HCT116 (cell line): ENCODE results near the gene WWOX. TPM values are rescaled to one million over a fixed set of nuclear protein-coding genes. Genes with fewer than 3 reads are reported as not detected.

Experiments used
- ATAC-seq: fragments of 200-7000 bp; cut with Tn5 transposase; 2 replicates; pipeline ENCODE4 v1.9.1; 2020; ENCODE audit warnings: mild to moderate bottlenecking, moderate library complexity
- BruUV-seq: library from RNA; stranded (reverse); fragments of 400-500 nt; replicated peaks from 2 replicates; lab custom pipeline; 2021; lab: Mats Ljungman, UMichigan
- CTCF ChIA-PET: fragments of 300-600 bp; sonication (Branson Sonifier 250); formaldehyde crosslinking; loops from one replicate; lab custom pipeline; 2021; ENCODE audit warnings: antibody characterized with exemption; lab: Charles Lee
- POLR2A ChIA-PET: fragments of 300-600, 350-600 bp; sonication (Branson Sonifier 250); formaldehyde crosslinking; loops from one replicate; lab custom pipeline; 2021; ENCODE audit warnings: antibody characterized with exemption; lab: Charles Lee
- RAD21 ChIA-PET, 2 experiments: fragments of 300-600 bp; sonication (Branson Sonifier 250); formaldehyde crosslinking; loops; one replicate each; lab custom pipeline; 2023; ENCODE audit warnings: low total read pairs in 2 of 2; ENCODE audit not compliant: uncharacterized antibody in 2 of 2, unreplicated experiment in 2 of 2, low non-redundant PET in 1 of 2; lab: Charles Lee
- DNase-seq: peaks from one replicate; pipeline ENCODE4 v3.0.0-alpha.2; 2010; ENCODE audit warnings: low read depth, low spot score
- H2AFZ ChIP-seq: fragments of 200-600 bp; shearing (Covaris generic), sonication (generic); 2 replicates; pipeline ENCODE4 v1.6.1; 2017; ENCODE audit warnings: low read depth, mixed run types, mixed read lengths, antibody characterized with exemption, low read length; ENCODE audit not compliant: poor library complexity, severe bottlenecking
- H3K27ac ChIP-seq: 2 replicates; pipeline ENCODE4 v1.5.1; 2012; ENCODE audit warnings: low read depth, low read length
- H3K27me3 ChIP-seq: fragments of 200-600 bp; sonication (generic); 2 replicates; pipeline ENCODE4 v1.6.1; 2016; ENCODE audit warnings: mixed run types, low read length, mixed read lengths; ENCODE audit not compliant: insufficient read depth
- H3K36me3 ChIP-seq, 2 experiments: fragments of 200-500 bp in 1 of 2; fragments of 200-600 bp in 1 of 2; sonication (Bioruptor generic) in 1 of 2; sonication (generic) in 1 of 2; 2 replicates each; pipeline versions ENCODE4 v1.5.1 to v1.6.1; 2014 to 2016; ENCODE audit warnings: low read length in 2 of 2, inconsistent platforms in 1 of 2, mixed read lengths in 1 of 2, mixed run types in 1 of 2; ENCODE audit not compliant: insufficient read depth in 2 of 2, control insufficient read depth in 1 of 2
- H3K4me1 ChIP-seq, 2 experiments: fragments of 200-600 bp in 1 of 2; sonication (generic) in 1 of 2; 2 replicates each; pipeline versions ENCODE4 v1.5.1 to v1.6.1; 2012 to 2017; ENCODE audit warnings: low read length in 2 of 2, inconsistent platforms in 1 of 2, mild to moderate bottlenecking in 1 of 2, mixed read lengths in 1 of 2, mixed run types in 1 of 2, moderate library complexity in 1 of 2; ENCODE audit not compliant: insufficient read depth in 2 of 2, control insufficient read depth in 1 of 2
- H3K4me2 ChIP-seq: fragments of 200-600 bp; sonication (generic); 2 replicates; pipeline ENCODE4 v1.6.1; 2017; ENCODE audit warnings: mixed run types, low read length, mixed read lengths
- H3K4me3 ChIP-seq, 2 experiments: fragments of 200-600 bp in 1 of 2; sonication (generic) in 1 of 2; replicated peaks in 1 of 2; 2 replicates each; pipeline ENCODE4 v1.5.1; 2011 to 2016; ENCODE audit warnings: low read length in 2 of 2, control low read depth in 1 of 2, low read depth in 1 of 2, mild to moderate bottlenecking in 1 of 2, mixed read lengths in 1 of 2, mixed run types in 1 of 2
- H3K79me2 ChIP-seq: fragments of 200-600 bp; sonication (generic); 2 replicates; pipeline ENCODE4 v1.6.1; 2017; ENCODE audit warnings: mild to moderate bottlenecking, mixed run types, low read length, moderate library complexity, mixed read lengths; ENCODE audit not compliant: insufficient read depth
- H3K9ac ChIP-seq: fragments of 200-600 bp; sonication (generic); 2 replicates; pipeline ENCODE4 v1.6.1; 2016; ENCODE audit warnings: low read length, mixed read lengths
- H3K9me2 ChIP-seq: fragments of 200-600 bp; sonication (generic), shearing (Covaris generic); 2 replicates; pipeline ENCODE4 v1.6.1; 2017; ENCODE audit warnings: mixed run types, mild to moderate bottlenecking, moderate library complexity; ENCODE audit not compliant: insufficient read depth
- H3K9me3 ChIP-seq, 2 experiments: fragments of 200-500 bp in 1 of 2; fragments of 200-600 bp in 1 of 2; sonication (Bioruptor generic) in 1 of 2; sonication (generic) in 1 of 2; 2 replicates each; pipeline ENCODE4 v1.6.1; 2014 to 2017; ENCODE audit warnings: low read length in 2 of 2, mixed read lengths in 2 of 2, inconsistent platforms in 1 of 2, low read depth in 1 of 2, mild to moderate bottlenecking in 1 of 2, mixed run types in 1 of 2, moderate library complexity in 1 of 2; ENCODE audit not compliant: control insufficient read depth in 1 of 2, insufficient read depth in 1 of 2
- H4K20me1 ChIP-seq: fragments of 200-600 bp; sonication (generic), shearing (Covaris generic); 2 replicates; pipeline ENCODE4 v1.6.1; 2017; ENCODE audit warnings: mixed run types, mild to moderate bottlenecking, moderate library complexity; ENCODE audit not compliant: insufficient read depth
- ATF3 ChIP-seq: IDR thresholded peaks from 2 replicates; pipeline ENCODE4 v1.6.1; 2012
- CBX3 ChIP-seq: IDR thresholded peaks from 2 replicates; pipeline ENCODE4 v1.6.1; 2012; ENCODE audit warnings: low read depth
- CEBPB ChIP-seq: IDR thresholded peaks from 2 replicates; pipeline ENCODE4 v1.6.1; 2012; ENCODE audit warnings: low read depth
- EGR1 ChIP-seq: IDR thresholded peaks from 2 replicates; pipeline ENCODE4 v1.6.1; 2012; ENCODE audit warnings: low read depth
- ELF1 ChIP-seq: IDR thresholded peaks from 2 replicates; pipeline ENCODE4 v1.6.1; 2012; ENCODE audit warnings: low read depth, borderline replicate concordance
- EZH2 ChIP-seq: fragments of 200-600 bp; sonication (generic); IDR thresholded peaks from 2 replicates; pipeline ENCODE4 v1.6.1; 2017; ENCODE audit warnings: antibody characterized with exemption, mixed run types
- EZH2phosphoT487 ChIP-seq: fragments of 200-600 bp; IDR thresholded peaks from 2 replicates; pipeline ENCODE4 v1.6.1; 2018; ENCODE audit warnings: antibody characterized with exemption, borderline replicate concordance
- FOSL1 ChIP-seq: IDR thresholded peaks from 2 replicates; pipeline ENCODE4 v1.6.1; 2012; ENCODE audit warnings: low read depth
- JUND ChIP-seq: IDR thresholded peaks from 2 replicates; pipeline ENCODE4 v1.6.1; 2012
- MAX ChIP-seq: IDR thresholded peaks from 2 replicates; pipeline ENCODE4 v1.6.1; 2012
- POLR2A ChIP-seq: IDR thresholded peaks from 2 replicates; pipeline ENCODE4 v1.7.0; 2011; ENCODE audit warnings: borderline replicate concordance; ENCODE audit not compliant: insufficient read depth, insufficient read length; ENCODE audit errors: extremely low read depth
- POLR2AphosphoS5 ChIP-seq: IDR thresholded peaks from 2 replicates; pipeline ENCODE4 v1.6.1; 2011; ENCODE audit warnings: mild to moderate bottlenecking, low read depth, low read length, moderate library complexity
- RAD21 ChIP-seq: IDR thresholded peaks from 2 replicates; pipeline ENCODE4 v1.6.1; 2012; ENCODE audit warnings: low read depth, mild to moderate bottlenecking
- SIN3A ChIP-seq: IDR thresholded peaks from 2 replicates; pipeline ENCODE4 v1.6.1; 2012; ENCODE audit warnings: low read depth
- SP1 ChIP-seq: IDR thresholded peaks from 2 replicates; pipeline ENCODE4 v1.6.1; 2012; ENCODE audit warnings: low read depth
- SRF ChIP-seq: IDR thresholded peaks from 2 replicates; pipeline ENCODE4 v1.6.1; 2012; ENCODE audit warnings: low read depth
- ZBTB33 ChIP-seq: IDR thresholded peaks from 2 replicates; pipeline ENCODE4 v1.6.1; 2011; ENCODE audit warnings: mild to moderate bottlenecking, low read length, moderate library complexity; ENCODE audit not compliant: insufficient replicate concordance; ENCODE audit errors: extremely low read depth
- ZFX ChIP-seq: fragments of 450-650 bp; IDR thresholded peaks from 2 replicates; pipeline ENCODE4 v1.6.1; 2017
- intact Hi-C: fragments of 100-400 bp; cut with micrococcal nuclease; formaldehyde crosslinking; loops from 2 replicates; pipeline ENCODE4 v1.10.0; 2022
- total RNA-seq: library from RNA; stranded (reverse); gene quantifications from one replicate; pipeline ENCODE4 v1.2.1, GENCODE V29; 2021; ENCODE audit not compliant: unreplicated experiment

The WWOX gene
- total RNA-seq, 1 experiment from 2014 or later = 13.7 TPM

GRCh38 chr16:78128913-78129312 is 29.5 kb downstream of the WWOX start:
- intact Hi-C loops = no loop called here
- no peak overlapping the region for H3K4me2 ChIP-seq
- no TSS peak for BruUV-seq

GRCh38 chr16:78129349-78129748 is 29.9 kb downstream of the WWOX start:
- no peaks in the 10 kb centered on the region for H3K9me2 ChIP-seq
- H3K4me1 ChIP-seq = 0 out of 4 replicates have a peak, but pooled peaks cover 0 to 2% of the 10 kb centered on the region in 2 experiments
- H3K4me3 ChIP-seq = no peak overlapping the region
- no peaks in the 10 kb centered on the region for H3K79me2 ChIP-seq
- no peak overlapping the region for H3K9ac ChIP-seq
- 0 out of 2 replicates have a peak, but pooled peaks cover 4% of the 10 kb centered on the region for H4K20me1 ChIP-seq
- DNase-seq (no peak), ATAC-seq (no peak)
- intact Hi-C loops = no loop called here
- POLR2A ChIA-PET = no interaction called here
- CTCF ChIA-PET = no interaction called here
- no peak overlapping the region for H2AFZ ChIP-seq
- no TSS peak for BruUV-seq
- RAD21 ChIA-PET = no interaction called here
- no peaks in the 10 kb centered on the region for H3K36me3 ChIP-seq
- no peak overlapping the region for H3K4me2 ChIP-seq
- no peaks in the 10 kb centered on the region for H3K27me3 ChIP-seq
- H3K9me3 ChIP-seq = no peaks in the 10 kb centered on the region
- no peak overlapping the region for H3K27ac ChIP-seq
- TF ChIP-seq POLR2A (no peak), JUND (no peak), ZBTB33 (no peak), EZH2 (no peak), SIN3A (no peak), EGR1 (no peak), ELF1 (no peak)

More at GRCh38 chr16:78128913-78129312, 29.5 kb downstream of the WWOX start:
- H3K27ac ChIP-seq = no peak overlapping the region
- ChIA-PET RAD21 (no interaction called here), CTCF (no interaction called here), POLR2A (no interaction called here)
- no peak overlapping the region for H3K9ac ChIP-seq
- no peaks in the 10 kb centered on the region for H3K79me2 ChIP-seq
- ATAC-seq = no peak
- H4K20me1 ChIP-seq = 0 out of 2 replicates have a peak, but pooled peaks cover 4% of the 10 kb centered on the region
- H3K27me3 ChIP-seq = no peaks in the 10 kb centered on the region
- no peaks in the 10 kb centered on the region for H3K36me3 ChIP-seq
- H3K9me2 ChIP-seq = no peaks in the 10 kb centered on the region
- no peak overlapping the region for H2AFZ ChIP-seq
- H3K4me1 ChIP-seq = 0 out of 4 replicates have a peak, but pooled peaks cover 0 to 2% of the 10 kb centered on the region in 2 experiments
- H3K4me3 ChIP-seq = no peak overlapping the region
- DNase-seq = no peak
- no peak for TF ChIP-seq POLR2AphosphoS5
- no peak for TF ChIP-seq CBX3
- TF ChIP-seq ZFX = no peak
- TF ChIP-seq EZH2 = no peak
- TF ChIP-seq CEBPB = no peak
- no peak for TF ChIP-seq ELF1
- no peak for TF ChIP-seq SRF
- no peak for TF ChIP-seq ATF3
- no peak for TF ChIP-seq FOSL1
- TF ChIP-seq EZH2phosphoT487 = no peak
- no peak for TF ChIP-seq EGR1
- no peak for TF ChIP-seq JUND
- no peak for TF ChIP-seq MAX
- no peak for TF ChIP-seq SP1
- TF ChIP-seq POLR2A = no peak
- TF ChIP-seq RAD21 = no peak
- no peak for TF ChIP-seq SIN3A
- no peaks in the 10 kb centered on the region for H3K9me3 ChIP-seq
